Frontal cortex (tissue), 4 donors: ENCODE results near the gene DHDDS. TPM values are rescaled to one million over a fixed set of nuclear protein-coding genes. Genes with fewer than 3 reads are reported as not detected.
"Not testable (repeated sequence)": the region's sequence is repeated elsewhere in the genome, so short reads cannot be mapped to it uniquely, and the experiment has no call there.

Experiments
- DNase-seq, 2 donors: peaks; one replicate each; pipeline ENCODE4 v3.0.0; 2012; ENCODE audit warnings: low spot score in 2 of 2
- FAIRE-seq: peaks from 2 replicates; lab custom pipeline; 2012; peaks lifted over from hg19 to GRCh38; lab: Jason Lieb, UNC
- total RNA-seq: library from RNA; depleted of rRNA; stranded (reverse); fragments of >200 nt; gene quantifications from one replicate; pipeline ENCODE4 v1.2.3, GENCODE V29; 2014
- donor health status: control.
- donor health status: control.
- donor health status: control.

Gene DHDDS
- total RNA-seq, 1 donor from 2014 or later: 22.0 TPM

DNA sequence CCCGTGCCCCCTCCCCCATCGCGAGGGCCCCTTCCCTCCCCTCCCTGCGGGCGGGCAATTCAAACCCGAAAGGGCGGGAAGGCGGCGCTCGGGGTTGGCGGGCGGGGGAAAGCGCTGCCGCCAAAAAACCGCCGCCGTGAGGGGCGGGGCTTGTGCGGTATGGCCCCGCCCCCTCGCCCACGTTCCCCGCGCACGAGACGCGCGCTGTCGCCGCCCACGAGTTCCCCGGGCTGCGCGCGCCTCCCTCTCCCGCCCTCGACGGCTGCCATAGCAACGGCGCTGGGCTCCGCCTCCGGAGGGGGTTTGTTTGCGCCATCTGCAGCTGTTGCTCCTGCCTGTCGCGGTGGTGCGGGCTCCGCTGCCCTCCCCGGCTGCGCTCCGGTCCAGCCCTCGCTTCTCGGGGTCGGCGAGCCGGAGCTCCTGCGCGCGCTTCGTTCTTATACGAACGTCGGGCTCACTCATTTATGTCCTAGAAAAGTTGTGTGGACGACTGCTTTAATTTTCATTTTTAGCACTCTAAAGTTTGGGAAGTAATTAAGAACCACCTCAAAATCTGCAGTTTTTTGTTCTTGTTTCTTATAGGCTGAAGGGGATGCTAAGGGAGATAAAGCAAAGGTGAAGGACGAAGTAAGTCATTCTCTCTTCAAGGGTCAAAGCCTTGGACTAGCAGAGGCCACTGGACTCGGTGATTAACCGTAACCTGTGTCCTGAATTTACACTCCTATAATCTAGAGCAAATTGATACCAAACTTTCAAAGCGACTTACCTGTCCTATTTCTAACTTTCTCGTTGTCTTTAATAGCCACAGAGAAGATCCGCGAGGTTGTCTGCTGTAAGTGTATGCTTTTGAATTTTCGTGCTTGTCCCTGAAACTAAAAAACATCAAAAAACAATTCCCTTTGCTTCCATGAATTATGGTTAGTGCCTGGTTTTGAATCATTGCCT is 41.1 kb downstream of the DHDDS start:
- FAIRE-seq (no peak), DNase-seq (peak; percentile 96 to 98)

DNA sequence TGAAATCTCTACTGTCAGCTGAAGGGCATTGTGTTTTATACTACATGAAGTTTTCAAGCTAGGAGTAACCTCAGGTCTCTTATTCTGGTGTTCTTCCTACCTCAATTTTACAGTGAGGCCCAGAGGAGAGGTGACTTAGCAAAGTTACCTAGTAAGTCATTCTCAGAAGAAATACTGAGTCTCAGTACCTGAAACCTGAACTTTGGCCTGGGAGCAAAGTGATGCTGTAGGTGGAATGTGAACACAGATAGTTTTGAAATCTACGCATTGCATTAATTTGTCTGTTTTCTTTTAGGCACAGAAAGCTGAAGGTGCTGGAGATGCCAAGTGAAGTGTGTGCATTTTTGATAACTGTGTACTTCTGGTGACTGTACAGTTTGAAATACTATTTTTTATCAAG is 42.7 kb downstream of the DHDDS start:
- DNase-seq: no peak
- no peak for FAIRE-seq

DNA sequence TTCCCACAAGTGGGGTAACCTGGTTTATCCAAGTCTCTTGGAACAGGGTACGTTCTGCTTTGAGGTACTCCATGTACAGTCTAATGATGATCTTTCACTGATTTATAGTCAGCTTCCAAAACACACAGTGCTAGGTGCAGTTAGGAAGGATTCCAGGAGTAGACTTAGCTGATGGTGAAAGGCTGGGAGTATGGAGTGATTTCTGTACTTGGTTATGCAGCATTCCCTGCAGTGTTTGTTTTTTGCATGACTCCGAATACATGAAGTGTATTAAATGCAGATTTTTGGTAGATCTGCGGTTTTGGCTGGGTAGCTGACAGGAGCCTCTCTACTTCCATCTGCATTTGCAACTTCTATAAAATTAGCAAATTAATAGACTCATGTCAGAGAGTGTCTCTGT is 43.9 kb downstream of the DHDDS start:
- DNase-seq: no peak
- FAIRE-seq: no peak

DNA sequence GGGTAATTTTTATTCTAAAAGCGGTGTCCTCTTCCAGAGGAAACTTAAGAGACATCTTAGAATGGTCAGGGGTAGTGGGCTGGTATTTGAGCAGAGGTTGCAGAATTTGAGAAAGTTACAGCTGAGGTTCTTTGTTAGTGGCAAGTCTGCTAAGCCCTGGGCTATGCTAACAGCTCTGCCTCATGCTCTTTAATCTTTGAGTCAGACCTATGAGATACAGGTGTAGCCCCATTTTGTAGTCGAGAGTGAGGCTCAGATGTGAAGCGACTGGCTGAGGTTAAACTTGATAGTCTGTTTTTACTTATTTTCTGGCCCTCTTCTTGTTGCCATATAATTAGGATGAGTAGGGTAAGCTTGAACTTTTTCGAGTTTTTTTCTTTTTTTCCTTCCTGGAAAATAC is 44.8 kb downstream of the DHDDS start:
- FAIRE-seq: no peak
- no peak for DNase-seq

DNA sequence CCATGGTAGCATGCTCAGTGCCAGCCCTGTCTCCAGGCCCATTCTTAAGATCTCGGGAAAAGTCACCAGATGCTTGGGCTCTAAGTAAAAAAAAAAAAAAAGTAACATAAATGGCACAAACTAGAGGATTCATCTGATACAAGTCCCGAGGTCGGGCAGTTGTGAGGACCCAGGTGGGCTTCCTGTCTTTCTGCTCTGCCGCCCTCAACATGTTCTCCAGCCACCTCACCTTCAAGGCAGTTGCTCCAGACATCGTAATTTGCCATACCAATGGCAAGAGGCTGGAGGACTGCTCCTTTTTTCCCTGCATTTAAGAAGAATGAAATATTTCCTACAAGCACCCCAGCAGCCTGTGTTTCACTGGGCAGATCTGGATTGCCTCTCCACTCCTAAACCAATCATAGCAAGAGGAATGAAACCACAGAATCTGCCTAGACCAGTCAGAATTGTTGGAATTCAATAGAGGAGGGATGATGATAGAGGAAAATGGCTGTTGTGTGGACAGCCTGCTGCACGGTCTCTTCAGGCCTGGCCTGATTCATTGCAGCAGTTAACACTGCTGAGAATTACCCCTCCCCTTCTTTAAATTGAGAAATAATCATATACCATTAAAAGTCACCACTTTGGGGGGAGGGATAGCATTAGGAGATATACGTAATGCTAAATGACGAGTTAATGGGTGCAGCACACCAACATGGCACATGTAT is 45.5 kb downstream of the DHDDS start:
- DNase-seq (no peak), FAIRE-seq (no peak)

DNA sequence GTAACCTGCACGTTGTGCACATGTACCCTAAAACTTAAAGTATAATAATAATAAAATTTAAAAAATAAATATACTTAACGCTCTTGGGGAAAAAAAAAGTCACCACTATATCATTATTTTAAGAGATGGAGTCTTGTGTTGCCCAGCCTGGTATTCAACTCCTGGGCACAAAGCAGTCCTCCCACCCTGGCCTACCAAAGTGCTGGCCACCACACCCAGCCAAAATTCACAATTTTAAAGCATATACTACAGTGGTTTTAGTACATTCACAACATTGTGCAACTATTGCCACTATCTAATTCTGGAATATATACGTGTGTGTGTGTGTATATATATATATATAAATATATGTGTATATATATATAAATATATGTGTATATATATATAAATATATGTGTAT is 46.0 kb downstream of the DHDDS start:
- DNase-seq (no peak), FAIRE-seq (peak; percentile 31)

DNA sequence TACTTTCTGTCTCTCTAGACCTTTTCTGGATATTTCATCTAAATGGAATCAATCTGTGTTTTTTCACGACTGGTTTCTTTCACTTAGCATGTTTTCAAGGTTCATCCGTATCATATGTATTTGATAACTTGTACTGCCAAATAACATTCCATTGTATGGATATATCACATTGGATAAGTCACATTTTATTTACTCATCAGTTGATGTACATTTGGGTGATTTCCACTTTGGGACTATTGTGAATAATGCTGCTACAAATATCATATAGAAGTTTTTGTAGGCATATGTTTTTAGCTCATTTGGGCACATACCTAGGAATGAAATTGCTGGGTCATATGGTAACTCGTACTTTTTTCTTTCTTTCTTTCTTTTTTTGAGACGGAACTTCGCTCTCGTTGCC is 46.9 kb downstream of the DHDDS start:
- FAIRE-seq: no peak
- DNase-seq: no peak

DNA sequence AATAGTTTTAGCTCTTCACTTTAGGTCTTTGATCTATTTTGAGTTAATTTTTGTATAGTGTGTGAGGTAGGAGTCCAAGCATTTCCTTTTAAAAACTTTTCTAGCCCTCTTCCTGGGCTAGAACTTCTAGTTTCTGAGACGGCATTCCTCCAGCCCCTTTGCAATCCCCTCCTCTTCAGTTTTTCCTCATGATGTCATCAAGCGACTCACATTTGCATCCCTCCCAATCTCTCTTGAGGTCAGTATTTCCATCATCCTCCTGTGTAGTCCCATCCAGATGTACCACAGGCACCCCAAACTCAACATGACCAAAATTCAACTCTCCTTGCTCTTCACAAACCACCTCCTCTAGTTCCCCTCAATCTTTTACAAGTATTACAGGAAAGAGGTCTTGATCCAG is 50.8 kb downstream of the DHDDS start:
- DNase-seq (no peak), FAIRE-seq (no peak)

DNA sequence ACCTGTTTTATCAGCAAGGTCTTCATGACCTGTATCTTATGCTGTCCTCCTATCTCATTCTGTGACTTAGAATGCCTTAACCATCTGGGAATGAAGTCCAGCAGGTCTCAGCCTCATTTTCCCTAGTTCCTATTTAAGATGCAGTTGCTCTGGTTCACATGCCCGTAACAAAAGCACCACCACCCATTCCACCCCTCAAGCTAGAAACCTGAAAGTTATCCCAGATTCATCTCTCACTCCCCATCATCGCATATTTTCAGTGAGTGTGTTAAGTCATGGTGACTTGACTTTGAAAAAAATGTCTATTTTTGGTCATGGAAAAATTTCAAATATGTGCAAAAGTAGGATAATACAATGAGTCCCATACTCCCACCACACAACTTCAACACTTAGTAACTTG is 51.9 kb downstream of the DHDDS start:
- DNase-seq: no peak
- FAIRE-seq: no peak

DNA sequence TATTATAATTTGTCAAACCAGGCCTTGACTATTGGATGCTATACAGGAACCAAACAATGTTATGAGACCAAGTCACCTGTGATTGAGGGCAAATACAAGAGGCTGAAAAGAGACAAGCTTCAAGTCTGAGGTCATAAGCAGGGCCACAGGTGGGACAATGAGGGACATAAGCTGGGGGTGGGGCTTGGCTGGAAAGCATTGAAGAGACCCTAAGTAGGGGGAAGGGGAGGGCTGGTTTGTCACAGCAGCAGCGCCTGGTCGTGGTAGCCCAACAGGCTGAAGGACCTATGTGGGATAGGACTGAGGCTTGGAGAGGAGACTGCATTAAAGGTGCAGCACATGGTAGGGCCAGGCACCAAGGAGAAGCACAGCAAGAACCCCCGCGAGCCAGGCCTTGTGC is 58.0 kb downstream of the DHDDS start:
- DNase-seq (no peak), FAIRE-seq (no peak)

DNA sequence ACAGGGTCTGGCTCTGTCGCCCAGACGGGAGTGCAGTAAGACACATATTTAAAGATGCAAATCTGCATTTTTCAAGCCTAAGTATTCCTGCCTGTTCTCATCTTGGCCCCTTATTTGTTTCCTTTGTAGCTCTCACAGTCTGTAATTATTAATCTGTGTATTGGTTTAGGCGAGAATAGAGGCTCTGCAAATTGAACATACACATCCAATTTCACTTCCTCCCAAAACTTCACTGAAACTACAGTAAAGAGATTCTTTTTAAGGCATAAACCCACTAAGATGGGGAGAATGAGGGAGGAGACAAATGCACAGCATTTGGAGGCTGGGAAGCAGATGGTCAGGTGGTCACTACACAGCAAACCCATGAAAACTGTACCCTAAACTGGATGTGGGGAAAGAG is 61.1 kb downstream of the DHDDS start:
- FAIRE-seq: no peak

DNA sequence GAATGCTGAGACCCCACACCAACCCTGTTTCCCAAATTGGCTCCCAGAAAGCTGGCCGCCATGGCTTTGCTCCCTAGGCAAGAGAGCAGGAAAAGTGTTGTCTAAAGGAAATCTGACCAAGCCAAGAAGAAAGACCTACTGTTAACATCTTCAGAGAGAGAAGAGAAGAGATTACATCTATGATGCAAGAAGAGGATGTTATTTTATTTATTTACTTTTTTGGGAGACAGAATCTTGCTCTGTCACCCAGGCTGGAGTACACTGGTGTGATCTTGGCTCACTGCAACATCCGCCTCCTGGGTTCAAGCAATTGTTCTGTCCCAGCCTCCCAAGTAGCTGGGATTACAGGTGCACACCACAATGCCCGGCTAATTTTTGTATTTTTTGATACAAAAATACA is 61.8 kb downstream of the DHDDS start:
- FAIRE-seq: no peak
- no peak for DNase-seq

More for the DNA sequence above, 61.1 kb downstream of the DHDDS start:
- no peak for DNase-seq

DNA sequence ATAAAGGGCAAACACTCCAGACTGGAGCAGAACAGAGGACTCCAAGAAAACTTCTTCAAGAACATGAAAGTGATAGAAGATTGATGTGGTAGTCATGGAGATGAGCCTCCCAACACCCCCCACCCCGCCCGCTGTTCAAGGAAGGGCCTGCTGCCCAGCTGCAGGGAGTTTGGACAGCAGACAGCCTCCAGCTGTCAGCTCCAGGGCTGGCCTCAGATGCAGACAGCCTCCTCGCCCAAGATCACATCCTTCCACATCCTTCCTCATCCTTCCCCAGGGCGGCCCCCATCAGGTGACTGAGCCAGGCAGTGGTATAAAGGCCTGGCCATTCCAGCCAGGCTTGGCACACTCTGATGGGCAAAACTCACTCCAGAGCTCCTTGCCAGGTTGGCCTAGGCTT is 64.7 kb downstream of the DHDDS start:
- FAIRE-seq (no peak), DNase-seq (no peak)

DNA sequence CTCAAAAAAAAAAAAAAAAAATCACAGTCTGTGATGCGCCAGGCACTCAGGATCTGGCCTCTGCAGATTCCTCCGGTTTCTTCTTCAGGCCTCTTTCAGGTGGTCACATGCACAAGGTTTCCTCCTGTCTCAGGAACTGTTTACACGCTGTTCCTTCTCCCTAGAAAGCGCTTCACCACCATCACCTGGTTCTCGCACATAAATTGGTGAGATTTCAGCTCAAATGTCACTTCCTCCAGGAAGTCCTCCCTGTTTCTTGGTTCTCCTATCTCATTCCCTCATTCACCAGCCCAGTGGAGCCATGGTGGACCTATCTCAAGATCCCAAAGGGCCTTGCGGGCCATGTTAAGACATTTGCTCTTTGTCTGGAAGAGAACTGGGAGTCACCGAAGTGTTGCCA is 66.8 kb downstream of the DHDDS start:
- DNase-seq: no peak
- FAIRE-seq: no peak

DNA sequence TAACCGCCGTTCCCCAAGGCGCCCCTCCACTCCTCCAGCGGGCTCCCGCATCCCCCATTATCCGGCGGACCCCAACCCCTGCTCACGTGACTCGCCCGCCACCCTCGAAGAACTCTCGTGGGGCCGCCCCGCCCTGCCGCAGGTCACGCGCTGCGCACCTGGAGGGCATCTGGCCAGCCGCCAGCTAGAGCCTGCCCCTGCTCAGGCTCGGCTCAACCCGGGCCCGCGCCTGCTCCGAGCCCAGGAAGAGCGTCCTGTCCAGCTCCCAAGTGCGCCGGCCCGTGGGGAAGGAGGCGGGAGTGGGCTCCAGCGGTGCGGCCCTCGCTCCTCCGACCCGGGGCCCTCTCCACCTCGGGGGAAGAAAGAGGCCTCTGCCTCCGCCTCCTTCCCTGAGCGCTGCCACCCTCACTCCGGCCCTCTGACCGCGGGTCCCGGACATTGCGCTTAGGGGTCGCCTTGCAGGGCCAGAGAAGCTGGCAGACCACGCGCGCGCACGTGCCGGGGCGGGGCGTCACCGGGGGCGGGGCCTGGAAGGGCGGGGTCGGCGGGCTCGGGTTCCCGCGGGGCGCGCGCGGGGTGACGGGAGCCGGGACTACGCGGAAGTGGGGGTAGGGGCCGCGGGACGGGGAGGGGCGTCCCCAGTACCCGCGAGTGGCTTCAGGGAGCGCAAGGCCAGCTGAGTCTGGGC is 68.5 kb downstream of the DHDDS start:
- FAIRE-seq (no peak), DNase-seq (peak; percentile 92 to 95)

DNA sequence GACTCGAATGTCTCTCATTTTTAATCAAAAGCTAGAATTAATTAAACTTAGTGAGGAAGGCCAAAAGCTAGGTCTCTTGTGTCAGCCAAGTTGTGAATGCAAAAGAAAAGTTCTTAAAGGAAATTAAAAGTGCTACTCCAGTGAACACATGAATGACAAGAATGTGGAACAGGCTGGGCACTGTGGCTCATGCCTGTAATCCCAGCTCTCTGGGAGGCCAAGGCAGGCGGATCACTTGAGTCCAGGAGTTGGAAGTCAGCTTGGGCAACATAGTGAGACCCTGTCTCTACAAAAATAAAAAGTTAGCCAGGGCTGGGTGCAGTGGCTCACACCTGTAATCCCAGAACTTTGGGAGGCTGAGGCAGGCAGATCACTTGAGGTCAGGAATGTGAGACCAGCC is 78.6 kb downstream of the DHDDS start:
- not testable (repeated sequence) for DNase-seq, FAIRE-seq

DNA sequence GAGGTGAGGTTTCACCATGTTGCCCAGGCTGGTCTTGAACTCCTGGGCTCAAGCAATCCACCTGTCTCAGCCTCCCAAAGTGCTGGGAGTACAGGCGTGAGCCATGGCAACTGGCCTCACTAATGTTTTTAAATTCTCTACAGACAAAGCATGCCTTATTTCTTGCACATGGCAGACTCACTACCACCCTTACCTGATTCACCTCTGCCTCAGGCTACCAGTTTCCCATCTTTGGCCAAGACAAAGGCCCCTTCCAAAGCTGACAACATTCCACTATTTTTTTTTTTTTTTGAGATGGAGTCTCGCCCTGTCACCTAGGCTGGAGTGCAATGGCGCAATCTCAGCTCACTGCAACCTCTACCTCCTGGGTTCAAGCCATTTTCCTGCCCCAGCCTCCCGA is 83.7 kb downstream of the DHDDS start:
- DNase-seq, FAIRE-seq: not testable (repeated sequence)

DNA sequence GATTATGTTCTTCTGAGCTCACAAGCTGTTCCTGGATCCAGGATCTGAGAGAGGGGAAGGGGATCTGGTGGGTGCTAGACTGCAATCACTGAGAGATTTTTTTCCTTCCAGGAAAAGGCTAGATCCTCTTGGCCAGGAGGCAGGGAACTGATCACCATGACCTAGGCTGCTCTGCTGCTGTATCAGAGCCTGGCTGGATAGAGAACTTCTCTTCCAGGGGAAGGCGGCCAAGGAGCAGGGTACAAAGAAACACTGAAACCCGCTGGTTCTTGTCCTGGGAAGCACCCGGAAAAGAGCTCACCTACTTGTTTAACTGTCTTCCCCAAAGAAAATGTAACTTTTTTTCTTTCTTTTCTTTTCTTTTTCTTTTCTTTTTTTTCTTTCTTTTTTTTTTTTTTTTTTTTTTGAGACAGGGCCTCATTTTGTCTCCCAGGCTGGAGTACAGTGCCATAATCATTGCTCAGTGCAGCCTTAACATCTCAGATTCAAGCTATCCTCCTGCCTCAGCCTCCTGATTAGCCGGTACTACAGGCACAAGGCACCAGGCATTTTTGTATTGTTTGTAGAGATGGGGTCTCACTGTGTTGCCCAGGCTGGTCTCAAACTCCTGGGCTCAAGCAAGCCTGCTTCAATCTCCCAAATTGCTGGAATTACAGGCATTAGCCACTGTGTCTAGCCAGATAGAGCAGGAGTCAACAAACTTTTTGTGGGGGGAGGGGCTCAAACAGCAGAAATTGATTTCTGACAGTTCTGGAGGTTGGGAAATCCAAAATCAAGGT is 85.1 kb downstream of the DHDDS start:
- FAIRE-seq (no peak), DNase-seq (no peak)

DNA sequence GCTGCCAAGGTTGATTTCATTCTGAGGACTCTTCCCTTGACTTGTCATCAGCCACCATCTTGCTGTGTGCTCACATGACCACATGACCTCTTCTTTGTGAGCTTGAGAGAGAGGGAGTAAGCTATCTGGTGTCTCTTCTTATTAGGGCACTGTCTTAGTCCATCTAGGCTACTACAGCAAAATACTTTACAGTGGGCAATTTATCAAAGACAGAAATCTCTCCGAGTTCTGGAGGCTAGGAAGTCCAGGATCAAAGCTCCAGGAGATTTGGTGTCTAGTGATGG is 85.6 kb downstream of the DHDDS start:
- DNase-seq (no peak), FAIRE-seq (no peak)

DNA sequence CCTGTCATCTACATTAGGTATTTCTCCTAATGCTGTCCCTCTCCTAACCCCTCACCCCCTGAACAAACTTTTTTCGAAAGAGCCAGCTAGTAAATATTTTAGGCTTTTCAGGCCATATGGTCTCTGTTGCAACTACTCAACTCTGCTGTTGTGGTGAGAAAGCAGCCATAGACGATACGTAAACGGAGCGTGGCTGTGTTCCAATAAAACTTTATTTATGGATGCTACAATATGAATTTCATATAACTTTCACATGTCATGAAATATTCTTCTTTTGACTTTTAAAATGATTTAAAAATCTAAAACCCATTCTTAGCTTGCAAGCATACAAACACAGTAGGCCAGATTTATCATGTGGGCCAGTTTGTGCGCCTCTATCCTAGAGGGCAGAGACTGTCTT is 86.2 kb downstream of the DHDDS start:
- DNase-seq (no peak), FAIRE-seq (no peak)
